ENCODE results near the gene EI24. TPM values are rescaled to one million over a fixed set of nuclear protein-coding genes. Genes with fewer than 3 reads are reported as not detected.

Gene EI24
- total RNA-seq, 3 donors from 2014 or later, result 88.5 to 111 (median 94.1) TPM

DNA sequence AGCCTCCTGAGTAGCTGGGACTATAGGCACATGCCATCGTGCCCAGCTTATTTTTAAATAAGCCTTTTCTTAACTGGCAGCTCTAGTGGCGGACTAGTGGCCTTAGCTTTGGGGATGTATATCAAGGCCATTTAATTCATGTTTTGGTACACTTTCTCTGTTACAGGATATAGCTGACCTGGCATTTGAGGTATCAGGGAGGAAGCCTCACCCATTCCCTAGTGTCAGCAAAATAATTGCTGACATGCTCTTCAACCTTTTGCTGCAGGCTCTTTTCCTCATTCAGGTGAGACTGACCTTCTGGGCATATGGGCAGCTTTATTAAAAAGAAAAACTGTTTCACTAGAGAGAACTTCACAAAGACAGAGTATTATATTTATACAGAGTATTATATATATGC, 9.5 kb downstream of the EI24 start:
- no peaks in the 10 kb centered on the region for H3K27me3 ChIP-seq
- DNase-seq (ENCODE audit: low spot score in 2 of 2), result no peak
- H3K36me3 ChIP-seq, result peaks cover 6% of the 10 kb centered on the region
- TF ChIP-seq POLR2A (IDR thresholded peaks at IDR 0.05) (no peak), POLR2AphosphoS5 (IDR thresholded peaks at IDR 0.05) (no peak)
- TF ChIP-seq, protein P1, sequence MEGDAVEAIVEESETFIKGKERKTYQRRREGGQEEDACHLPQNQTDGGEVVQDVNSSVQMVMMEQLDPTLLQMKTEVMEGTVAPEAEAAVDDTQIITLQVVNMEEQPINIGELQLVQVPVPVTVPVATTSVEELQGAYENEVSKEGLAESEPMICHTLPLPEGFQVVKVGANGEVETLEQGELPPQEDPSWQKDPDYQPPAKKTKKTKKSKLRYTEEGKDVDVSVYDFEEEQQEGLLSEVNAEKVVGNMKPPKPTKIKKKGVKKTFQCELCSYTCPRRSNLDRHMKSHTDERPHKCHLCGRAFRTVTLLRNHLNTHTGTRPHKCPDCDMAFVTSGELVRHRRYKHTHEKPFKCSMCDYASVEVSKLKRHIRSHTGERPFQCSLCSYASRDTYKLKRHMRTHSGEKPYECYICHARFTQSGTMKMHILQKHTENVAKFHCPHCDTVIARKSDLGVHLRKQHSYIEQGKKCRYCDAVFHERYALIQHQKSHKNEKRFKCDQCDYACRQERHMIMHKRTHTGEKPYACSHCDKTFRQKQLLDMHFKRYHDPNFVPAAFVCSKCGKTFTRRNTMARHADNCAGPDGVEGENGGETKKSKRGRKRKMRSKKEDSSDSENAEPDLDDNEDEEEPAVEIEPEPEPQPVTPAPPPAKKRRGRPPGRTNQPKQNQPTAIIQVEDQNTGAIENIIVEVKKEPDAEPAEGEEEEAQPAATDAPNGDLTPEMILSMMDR (IDR thresholded peaks at IDR 0.05), result no peak
- no peak overlapping the region for H3K4me3 ChIP-seq
- intact Hi-C loops (cut with DNase I; ENCODE audit: low total_unique reads), result no loop called here
- H3K9me3 ChIP-seq, result no peaks in the 10 kb centered on the region
- no peak overlapping the region for H3K27ac ChIP-seq
- H3K4me1 ChIP-seq, result no peaks in the 10 kb centered on the region

DNA sequence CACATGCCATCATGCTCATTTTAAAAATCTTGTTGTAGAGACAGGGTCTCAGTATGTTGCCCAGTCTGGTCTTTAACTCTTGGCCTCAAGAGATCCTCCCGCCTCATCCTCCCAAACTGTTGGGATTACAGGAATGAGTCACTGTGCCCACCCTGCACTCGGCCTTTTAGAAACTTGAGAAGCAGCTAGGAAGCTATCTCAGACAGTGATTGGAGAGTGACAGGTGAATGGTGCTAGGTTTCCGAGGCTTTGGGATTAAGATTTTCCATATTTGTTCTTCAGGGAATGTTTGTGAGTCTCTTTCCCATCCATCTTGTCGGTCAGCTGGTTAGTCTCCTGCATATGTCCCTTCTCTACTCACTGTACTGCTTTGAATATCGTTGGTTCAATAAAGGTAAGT, 10.5 kb downstream of the EI24 start:
- intact Hi-C loops (cut with DNase I; ENCODE audit: low total_unique reads), result no loop called here
- H3K9me3 ChIP-seq, result no peaks in the 10 kb centered on the region
- DNase-seq (ENCODE audit: low spot score in 2 of 2), result no peak
- TF ChIP-seq, protein P1 (IDR thresholded peaks at IDR 0.05), result no peak
- TF ChIP-seq POLR2AphosphoS5 (IDR thresholded peaks at IDR 0.05) (no peak), POLR2A (IDR thresholded peaks at IDR 0.05) (no peak)
- peaks cover under 1% of the 10 kb centered on the region for H3K36me3 ChIP-seq
- H3K4me1 ChIP-seq, result no peaks in the 10 kb centered on the region
- H3K4me3 ChIP-seq, result no peak overlapping the region
- no peak overlapping the region for H3K27ac ChIP-seq
- no peaks in the 10 kb centered on the region for H3K27me3 ChIP-seq

DNA sequence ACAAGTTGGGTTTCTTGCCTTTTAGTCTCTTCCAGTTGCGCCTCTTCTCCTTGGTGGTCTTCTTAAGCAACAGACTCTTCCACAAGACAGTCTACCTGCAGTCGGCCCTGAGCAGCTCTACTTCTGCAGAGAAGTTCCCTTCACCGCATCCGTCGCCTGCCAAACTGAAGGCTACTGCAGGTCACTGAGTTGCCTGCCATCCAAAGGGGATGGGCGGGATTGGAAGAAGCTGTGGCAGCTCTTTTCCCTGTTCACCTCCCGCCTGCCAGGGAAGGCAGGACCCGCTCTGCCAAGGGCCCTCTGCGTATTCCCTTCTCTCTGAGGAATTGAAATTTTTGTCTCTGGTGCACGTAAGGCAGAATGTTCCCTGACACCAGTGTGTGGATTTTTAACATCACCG, 14.2 kb downstream of the EI24 start:
- Histone ChIP-seq H3K4me1 (no peaks in the 10 kb centered on the region), H3K9me3 (no peaks in the 10 kb centered on the region), H3K27ac (no peak overlapping the region), H3K27me3 (no peaks in the 10 kb centered on the region), H3K4me3 (no peak overlapping the region), H3K36me3 (no peaks in the 10 kb centered on the region)
- no peak for TF ChIP-seq POLR2AphosphoS5 (IDR thresholded peaks at IDR 0.05)
- intact Hi-C loops (cut with DNase I; ENCODE audit: low total_unique reads), result no loop called here
- DNase-seq (ENCODE audit: low spot score in 2 of 2), result no peak

DNA sequence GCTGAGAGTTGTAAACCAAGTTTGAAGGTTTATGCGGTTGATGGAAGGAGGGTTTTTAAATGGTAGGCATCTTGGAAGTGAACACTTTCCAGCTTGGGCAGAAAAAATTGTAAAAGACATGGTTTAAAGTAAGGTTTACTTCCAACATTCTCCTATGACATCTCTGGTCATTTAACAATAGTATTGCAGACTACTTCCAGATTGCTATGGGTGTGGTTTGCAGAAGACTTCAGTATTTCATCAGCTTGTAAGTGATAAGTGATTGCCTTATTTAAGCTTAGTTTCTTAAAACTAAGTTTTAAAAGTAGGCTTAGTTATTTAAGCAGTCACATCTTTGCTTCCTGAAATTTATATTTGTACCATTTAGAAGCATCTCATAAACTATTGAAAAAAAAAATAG, 16.2 kb downstream of the EI24 start:
- no peaks in the 10 kb centered on the region for H3K4me1 ChIP-seq
- DNase-seq (ENCODE audit: low spot score in 2 of 2), result no peak
- no peak overlapping the region for H3K27ac ChIP-seq
- no peaks in the 10 kb centered on the region for H3K36me3 ChIP-seq
- no peaks in the 10 kb centered on the region for H3K9me3 ChIP-seq
- H3K4me3 ChIP-seq, result no peak overlapping the region
- no peak for TF ChIP-seq POLR2A (IDR thresholded peaks at IDR 0.05)
- no peak for TF ChIP-seq POLR2AphosphoS5 (IDR thresholded peaks at IDR 0.05)
- TF ChIP-seq, protein P1 (IDR thresholded peaks at IDR 0.05), result no peak
- intact Hi-C loops (cut with DNase I; ENCODE audit: low total_unique reads), result no loop called here
- no peaks in the 10 kb centered on the region for H3K27me3 ChIP-seq

- no peak overlapping the region for H3K27ac ChIP-seq
- no peak overlapping the region for H3K4me3 ChIP-seq
- TF ChIP-seq POLR2AphosphoS5 (IDR thresholded peaks at IDR 0.05) (no peak), POLR2A (IDR thresholded peaks at IDR 0.05) (no peak)
- TF ChIP-seq, protein P1 (IDR thresholded peaks at IDR 0.05), result no peak
- no peaks in the 10 kb centered on the region for H3K27me3 ChIP-seq
- DNase-seq (ENCODE audit: low spot score in 2 of 2), result no peak
- no peaks in the 10 kb centered on the region for H3K9me3 ChIP-seq
- intact Hi-C loops (cut with DNase I; ENCODE audit: low total_unique reads), result no loop called here
- H3K4me1 ChIP-seq, result no peaks in the 10 kb centered on the region
- H3K36me3 ChIP-seq, result no peaks in the 10 kb centered on the region
These were observed 17.3 kb downstream of the EI24 start for GRCh38 chr11:125586623-125587022.

GRCh38 chr11:125587480-125587879, 18.2 kb downstream of the EI24 start:
- DNase-seq (ENCODE audit: low spot score in 2 of 2), result no peak
- no peaks in the 10 kb centered on the region for H3K4me1 ChIP-seq
- H3K27ac ChIP-seq, result no peak overlapping the region
- H3K36me3 ChIP-seq, result no peaks in the 10 kb centered on the region
- TF ChIP-seq, protein P1 (IDR thresholded peaks at IDR 0.05), result no peak
- TF ChIP-seq POLR2AphosphoS5 (IDR thresholded peaks at IDR 0.05) (no peak), POLR2A (IDR thresholded peaks at IDR 0.05) (no peak)
- intact Hi-C loops (cut with DNase I; ENCODE audit: low total_unique reads), result no loop called here
- H3K9me3 ChIP-seq, result no peaks in the 10 kb centered on the region
- H3K27me3 ChIP-seq, result no peaks in the 10 kb centered on the region
- H3K4me3 ChIP-seq, result no peak overlapping the region
